ENCODE results near the gene SLC25A13. TPM values are rescaled to one million over a fixed set of nuclear protein-coding genes. Genes with fewer than 3 reads are reported as not detected.
A peak's percentile ranks its signal among the peaks of the same experiment; 100 is the strongest.

The SLC25A13 gene
- total and polyA plus RNA-seq, 2 donors (not counting 1 experiment from before 2014, with no cell fraction given) = 6.9 to 12.0 TPM

DNA sequence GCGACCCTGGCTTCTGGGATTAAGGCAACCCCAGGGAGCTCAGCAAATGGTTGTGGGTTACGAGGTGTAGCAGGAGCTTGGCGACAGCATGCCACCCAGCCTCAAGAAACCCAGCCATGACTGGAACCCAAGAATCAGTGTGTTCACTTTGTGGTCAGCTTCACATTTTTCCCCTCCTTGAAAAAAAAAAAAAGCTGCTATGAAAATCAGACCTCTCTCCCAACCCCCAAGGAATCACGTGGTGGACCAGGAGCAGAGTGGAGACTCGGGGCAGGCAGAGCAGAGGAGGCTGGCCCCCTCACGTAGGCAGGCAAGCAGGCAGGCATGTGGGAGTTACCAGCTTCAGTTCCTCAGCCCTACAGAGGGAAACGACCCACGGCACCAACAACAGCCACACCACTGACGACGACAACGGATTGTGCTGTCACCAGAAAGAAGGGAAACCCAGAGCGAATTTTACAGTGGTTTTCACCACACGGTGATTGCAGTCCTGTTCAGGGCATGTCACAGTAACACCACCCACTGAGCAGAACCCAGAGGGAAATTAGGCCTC lies 203.4 kb downstream of the SLC25A13 start:
- H2AFZ ChIP-seq (ENCODE audit: low read length) = no peak overlapping the region
- no peak overlapping the region for H3K27ac ChIP-seq (ENCODE audit: insufficient read depth, low read length)
- H3K79me2 ChIP-seq (ENCODE audit: control insufficient read depth, insufficient read depth, low read length) = no peaks in the 10 kb centered on the region
- H3K4me3 ChIP-seq (replicated peaks in 1 of 4; ENCODE audit: control extremely low read depth in 1 of 4, insufficient read depth in 1 of 4, low read depth in 3 of 4, low read length in 4 of 4) = no peak overlapping the region
- no peaks in the 10 kb centered on the region for H4K20me1 ChIP-seq (ENCODE audit: control insufficient read depth, extremely low read depth, insufficient read depth, low read length)
- no peaks in the 10 kb centered on the region for H3K36me3 ChIP-seq (ENCODE audit: control insufficient read depth, insufficient read depth, low read length)
- H3K4me2 ChIP-seq (ENCODE audit: extremely low read depth, insufficient read depth, low read length) = no peak overlapping the region
- no peaks in the 10 kb centered on the region for H3K9me3 ChIP-seq (ENCODE audit: control insufficient read depth, insufficient read depth, low read depth, low read length)
- no peak for TF ChIP-seq EZH2 (IDR thresholded peaks at IDR 0.05; ENCODE audit: low read length, missing control alignments)
- TF ChIP-seq, protein P1, sequence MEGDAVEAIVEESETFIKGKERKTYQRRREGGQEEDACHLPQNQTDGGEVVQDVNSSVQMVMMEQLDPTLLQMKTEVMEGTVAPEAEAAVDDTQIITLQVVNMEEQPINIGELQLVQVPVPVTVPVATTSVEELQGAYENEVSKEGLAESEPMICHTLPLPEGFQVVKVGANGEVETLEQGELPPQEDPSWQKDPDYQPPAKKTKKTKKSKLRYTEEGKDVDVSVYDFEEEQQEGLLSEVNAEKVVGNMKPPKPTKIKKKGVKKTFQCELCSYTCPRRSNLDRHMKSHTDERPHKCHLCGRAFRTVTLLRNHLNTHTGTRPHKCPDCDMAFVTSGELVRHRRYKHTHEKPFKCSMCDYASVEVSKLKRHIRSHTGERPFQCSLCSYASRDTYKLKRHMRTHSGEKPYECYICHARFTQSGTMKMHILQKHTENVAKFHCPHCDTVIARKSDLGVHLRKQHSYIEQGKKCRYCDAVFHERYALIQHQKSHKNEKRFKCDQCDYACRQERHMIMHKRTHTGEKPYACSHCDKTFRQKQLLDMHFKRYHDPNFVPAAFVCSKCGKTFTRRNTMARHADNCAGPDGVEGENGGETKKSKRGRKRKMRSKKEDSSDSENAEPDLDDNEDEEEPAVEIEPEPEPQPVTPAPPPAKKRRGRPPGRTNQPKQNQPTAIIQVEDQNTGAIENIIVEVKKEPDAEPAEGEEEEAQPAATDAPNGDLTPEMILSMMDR (conservative IDR thresholded peaks at IDR 0.05 in 1 of 2, IDR thresholded peaks at IDR 0.05 in 1 of 2; ENCODE audit: low read depth in 1 of 2, low read length in 2 of 2) = no peak
- peak in 1 of 2 donors; percentile 30 for DNase-seq (ENCODE audit: low read depth in 2 of 2)
- H3K27me3 ChIP-seq (ENCODE audit: control insufficient read depth, insufficient read depth, low read length) = no peaks in the 10 kb centered on the region
- H3K9ac ChIP-seq (ENCODE audit: insufficient read depth, low read length) = no peak overlapping the region
- no peaks in the 10 kb centered on the region for H3K4me1 ChIP-seq (ENCODE audit: control insufficient read depth, extremely low read depth, insufficient read depth, low read length)

DNA sequence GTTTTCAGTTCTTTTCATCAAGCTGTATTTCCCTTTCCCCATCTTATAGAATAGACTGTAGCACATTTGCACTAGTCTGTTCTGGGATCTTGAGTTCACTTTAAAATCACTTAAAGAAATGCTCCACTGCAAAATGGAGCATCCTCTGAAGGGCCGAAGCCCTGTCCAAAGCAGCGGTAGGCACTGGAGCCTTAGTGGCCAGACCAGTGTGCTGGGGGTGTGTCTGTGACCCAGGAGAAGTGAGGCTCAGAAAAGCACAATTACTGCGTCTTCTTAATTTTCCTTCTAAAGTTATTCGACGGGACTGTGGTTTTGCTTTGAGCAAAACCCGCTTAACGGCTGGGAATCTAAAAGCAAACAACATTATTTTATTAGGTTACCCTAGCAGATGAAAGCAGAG lies 205.7 kb downstream of the SLC25A13 start:
- DNase-seq (ENCODE audit: low read depth in 2 of 2) = no peak
- H3K27ac ChIP-seq (ENCODE audit: insufficient read depth, low read length) = no peak overlapping the region
- no peak for TF ChIP-seq EZH2 (IDR thresholded peaks at IDR 0.05; ENCODE audit: low read length, missing control alignments)

DNA sequence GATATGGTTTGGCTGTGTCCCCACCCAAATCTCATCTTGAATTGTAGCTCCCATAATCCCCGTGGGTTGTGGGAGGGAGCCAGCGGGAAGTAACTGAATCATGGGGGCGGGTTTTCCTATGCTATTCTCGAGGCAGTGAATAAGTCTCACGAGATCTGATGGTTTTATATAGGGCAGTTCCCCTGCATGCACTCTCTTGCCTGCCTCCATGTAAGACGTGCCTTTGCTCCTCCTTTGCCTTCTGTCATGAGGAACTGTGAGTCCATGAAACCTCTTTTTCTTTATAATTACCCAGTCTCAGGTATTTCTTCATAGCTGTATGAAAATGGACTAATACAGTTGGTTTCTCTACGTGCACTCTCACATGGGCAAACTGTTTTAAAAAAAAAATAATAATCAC lies 207.7 kb downstream of the SLC25A13 start:
- Histone ChIP-seq H3K4me1 (ENCODE audit: control insufficient read depth, extremely low read depth, insufficient read depth, low read length) (no peaks in the 10 kb centered on the region), H3K9ac (ENCODE audit: insufficient read depth, low read length) (no peak overlapping the region), H3K27ac (ENCODE audit: insufficient read depth, low read length) (no peak overlapping the region), H3K27me3 (ENCODE audit: control insufficient read depth, insufficient read depth, low read length) (no peaks in the 10 kb centered on the region), H3K4me2 (ENCODE audit: extremely low read depth, insufficient read depth, low read length) (no peak overlapping the region), H4K20me1 (ENCODE audit: control insufficient read depth, extremely low read depth, insufficient read depth, low read length) (no peaks in the 10 kb centered on the region), H3K79me2 (ENCODE audit: control insufficient read depth, insufficient read depth, low read length) (no peaks in the 10 kb centered on the region), H3K9me3 (ENCODE audit: control insufficient read depth, insufficient read depth, low read depth, low read length) (no peaks in the 10 kb centered on the region), H3K36me3 (ENCODE audit: control insufficient read depth, insufficient read depth, low read length) (no peaks in the 10 kb centered on the region), H2AFZ (ENCODE audit: low read length) (no peak overlapping the region), H3K4me3 (replicated peaks in 1 of 4; ENCODE audit: control extremely low read depth in 1 of 4, insufficient read depth in 1 of 4, low read depth in 3 of 4, low read length in 4 of 4) (no peak overlapping the region)
- no peak for DNase-seq (ENCODE audit: low read depth in 2 of 2)
- TF ChIP-seq EZH2 (IDR thresholded peaks at IDR 0.05; ENCODE audit: low read length, missing control alignments) = no peak
- TF ChIP-seq, protein P1 (conservative IDR thresholded peaks at IDR 0.05 in 1 of 2, IDR thresholded peaks at IDR 0.05 in 1 of 2; ENCODE audit: low read depth in 1 of 2, low read length in 2 of 2) = no peak

More for the DNA sequence above, 205.7 kb downstream of the SLC25A13 start:
- Histone ChIP-seq H2AFZ (ENCODE audit: low read length) (no peak overlapping the region), H3K9me3 (ENCODE audit: control insufficient read depth, insufficient read depth, low read depth, low read length) (no peaks in the 10 kb centered on the region), H3K4me3 (replicated peaks in 1 of 4; ENCODE audit: control extremely low read depth in 1 of 4, insufficient read depth in 1 of 4, low read depth in 3 of 4, low read length in 4 of 4) (no peak overlapping the region), H4K20me1 (ENCODE audit: control insufficient read depth, extremely low read depth, insufficient read depth, low read length) (no peaks in the 10 kb centered on the region), H3K36me3 (ENCODE audit: control insufficient read depth, insufficient read depth, low read length) (no peaks in the 10 kb centered on the region), H3K4me1 (ENCODE audit: control insufficient read depth, extremely low read depth, insufficient read depth, low read length) (no peaks in the 10 kb centered on the region), H3K27me3 (ENCODE audit: control insufficient read depth, insufficient read depth, low read length) (no peaks in the 10 kb centered on the region), H3K4me2 (ENCODE audit: extremely low read depth, insufficient read depth, low read length) (no peak overlapping the region), H3K79me2 (ENCODE audit: control insufficient read depth, insufficient read depth, low read length) (no peaks in the 10 kb centered on the region), H3K9ac (ENCODE audit: insufficient read depth, low read length) (no peak overlapping the region)
